Measurements from ENCODE around the gene OSTF1.

- TF ChIP-seq EZH2 (IDR thresholded peaks at IDR 0.05; ENCODE audit: borderline replicate concordance, low read depth, low read length, severe bottlenecking) (no peak), CTCF (IDR thresholded peaks at IDR 0.05; ENCODE audit: extremely low read depth in 1 of 2, insufficient read depth in 1 of 2, low read depth in 1 of 2, low read length in 2 of 2) (no peak), MYC (IDR thresholded peaks at IDR 0.05; ENCODE audit: low read depth, low read length) (no peak), POLR2AphosphoS5 (IDR thresholded peaks at IDR 0.05; ENCODE audit: insufficient read depth, low read depth, low read length) (no peak), POLR2A (IDR thresholded peaks at IDR 0.05; ENCODE audit: low read depth, low read length) (no peak), MAX (IDR thresholded peaks at IDR 0.05; ENCODE audit: insufficient read depth, insufficient read length) (no peak), JUN (IDR thresholded peaks at IDR 0.05; ENCODE audit: borderline replicate concordance, insufficient read depth, insufficient read length, low read depth) (no peak)
These were observed 33.8 kb upstream of the OSTF1 start for GRCh38 chr9:75054368-75055001.
